Measurements from ENCODE around the gene NPAS3. TPM values are rescaled to one million over a fixed set of nuclear protein-coding genes. Genes with fewer than 3 reads are reported as not detected.

The NPAS3 gene
- total RNA-seq, 1 donor from 2014 or later, result 0.07 TPM

DNA sequence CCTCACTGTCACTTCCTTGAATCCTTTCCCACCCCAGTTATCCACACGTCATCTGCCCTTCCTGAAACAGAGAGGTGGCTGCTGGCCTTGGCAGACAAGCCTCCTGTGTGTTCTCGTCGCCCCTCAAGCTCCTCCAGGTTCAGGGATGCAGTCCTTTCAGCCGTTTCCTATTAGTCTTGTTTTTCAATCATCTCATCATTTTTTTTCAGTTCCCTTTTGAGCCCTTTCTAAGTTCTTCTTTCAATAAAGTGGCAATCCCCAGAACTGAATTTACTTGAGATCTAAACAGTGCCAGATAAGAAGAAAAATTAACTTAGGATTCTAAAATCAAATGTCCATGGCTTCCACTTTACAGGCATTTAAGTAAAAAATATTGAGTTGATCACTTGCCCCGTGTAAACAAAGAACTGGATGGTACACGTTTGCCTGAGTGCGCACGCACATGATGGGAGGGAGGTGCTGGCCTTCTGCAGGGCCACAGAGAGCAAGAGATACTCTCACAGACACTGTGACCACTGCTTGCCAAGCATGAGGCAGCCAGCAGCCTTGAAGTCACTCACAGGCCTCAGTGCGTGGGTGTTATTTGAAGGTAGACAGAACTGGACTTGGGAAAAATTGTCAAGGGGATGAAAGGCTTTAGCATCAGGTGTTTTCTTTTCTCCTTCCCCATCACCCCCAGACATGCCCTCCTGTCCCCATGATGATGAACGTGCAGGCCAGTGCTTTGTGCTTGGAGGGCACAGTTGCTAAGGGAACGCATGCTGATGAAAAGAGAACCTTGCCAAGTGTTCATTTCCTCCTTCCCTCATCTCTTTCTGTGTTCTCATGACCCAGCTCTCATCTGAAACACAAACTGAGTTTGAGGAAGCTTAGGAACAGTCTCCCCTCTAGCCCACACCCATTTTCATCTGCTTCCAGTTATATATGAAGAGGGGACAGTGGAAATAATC lies 603.9 kb downstream of the NPAS3 start:
- DNase-seq (ENCODE audit: low read depth, low spot score), result no peak

DNA sequence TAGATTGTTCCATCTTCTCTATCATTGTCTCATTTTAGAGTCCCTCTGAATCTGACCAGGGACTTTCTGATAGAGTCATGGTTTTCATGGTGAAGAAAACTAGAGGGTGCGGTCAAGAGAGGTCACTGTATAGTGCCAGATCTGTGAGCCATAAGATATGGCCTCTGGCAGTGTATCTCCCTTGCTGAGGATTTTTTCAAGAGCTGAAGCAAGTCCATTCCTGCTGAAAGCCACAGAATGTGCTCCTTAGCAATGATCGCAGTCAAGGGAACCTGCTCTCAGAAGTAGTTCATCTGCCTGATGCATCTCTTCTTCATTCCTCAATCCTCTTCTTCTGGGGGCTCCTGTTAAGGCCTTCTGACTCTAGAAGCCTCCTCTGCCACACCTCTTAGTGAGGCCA lies 607.0 kb downstream of the NPAS3 start:
- DNase-seq (ENCODE audit: low read depth, low spot score), result no peak

DNA sequence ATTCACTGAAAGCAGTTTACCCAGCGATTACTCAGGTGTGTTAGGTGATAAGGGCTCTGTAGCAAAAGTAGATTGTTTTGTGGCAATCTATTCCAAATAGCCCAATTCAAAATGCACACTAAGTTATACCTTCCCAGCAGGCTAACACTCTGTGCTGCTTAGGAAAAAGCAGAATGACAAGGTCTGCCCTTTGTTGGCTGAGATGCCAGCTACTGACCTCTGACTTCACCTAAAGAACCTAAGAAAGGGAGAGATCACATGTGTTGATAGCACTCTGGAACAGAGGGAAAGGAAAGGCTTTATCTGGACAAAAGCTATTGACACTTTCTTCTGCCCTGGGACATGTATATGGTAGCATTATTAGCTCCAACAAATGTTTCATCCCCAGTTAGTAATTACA lies 609.9 kb downstream of the NPAS3 start:
- DNase-seq (ENCODE audit: low read depth, low spot score), result no peak

DNA sequence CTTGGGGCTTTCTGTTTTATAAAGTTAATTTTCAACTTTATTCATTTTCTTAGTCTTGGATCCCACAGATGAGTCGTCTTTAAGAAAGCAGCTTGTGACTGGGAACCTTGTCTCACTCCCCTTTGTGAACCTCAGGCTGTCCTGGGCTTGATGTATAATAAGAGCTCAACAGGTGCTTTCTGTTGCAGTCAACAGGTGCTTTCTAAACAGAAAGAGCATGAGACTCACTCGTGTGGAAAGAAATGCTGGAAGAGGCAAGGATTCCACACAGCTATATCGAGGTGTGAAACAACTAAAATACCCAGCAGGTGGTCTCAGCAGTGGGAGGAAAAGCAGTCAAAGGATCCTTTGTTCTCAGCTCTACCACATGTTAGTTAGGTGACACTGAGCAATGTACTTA lies 613.3 kb downstream of the NPAS3 start:
- DNase-seq (ENCODE audit: low read depth, low spot score), result no peak

DNA sequence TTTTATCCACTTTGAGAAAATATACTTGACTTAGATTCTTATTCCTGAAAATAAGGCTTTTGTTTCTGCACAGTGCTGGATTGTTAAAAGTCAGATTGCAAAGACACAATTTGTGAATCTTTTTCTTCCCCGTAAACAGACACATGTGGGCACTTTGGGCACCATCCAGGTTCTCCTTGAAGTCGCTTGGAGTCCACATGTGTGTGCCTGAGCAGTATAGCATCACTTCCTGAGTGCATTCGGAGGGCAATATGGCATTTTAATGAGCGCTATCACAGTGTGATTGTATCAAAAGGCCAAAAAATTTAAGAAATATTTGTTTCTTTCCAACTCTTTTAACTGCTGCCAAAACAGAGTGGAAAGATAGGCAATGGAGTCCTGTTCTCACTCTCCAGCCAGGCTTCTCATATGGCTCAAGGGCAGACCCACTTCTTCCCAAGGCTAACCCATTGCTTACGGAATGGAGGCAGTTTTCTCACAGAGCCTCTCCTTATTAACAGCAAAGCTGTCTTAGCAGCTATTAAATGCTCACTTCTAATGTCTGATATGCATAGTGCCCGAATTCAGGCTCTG lies 615.1 kb downstream of the NPAS3 start:
- no peak for DNase-seq (ENCODE audit: low read depth, low spot score)

DNA sequence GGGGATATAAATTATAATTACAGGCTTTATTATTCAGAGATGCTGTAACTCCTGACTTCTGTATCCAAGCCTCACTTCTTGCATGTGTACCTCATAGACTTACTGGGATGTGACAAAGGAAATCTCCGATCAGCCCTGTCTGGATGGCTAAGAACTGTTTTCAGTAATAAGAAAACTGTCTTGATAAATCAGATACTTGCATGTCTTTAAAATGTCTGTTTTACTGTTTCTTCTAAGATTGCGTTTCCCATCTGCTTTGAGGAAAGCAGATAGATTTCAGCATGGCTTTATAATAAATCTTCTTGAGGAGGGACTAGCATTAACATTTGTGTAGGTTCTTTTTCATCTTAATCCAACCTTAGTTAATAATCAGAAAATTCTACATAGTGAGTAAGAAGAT lies 616.3 kb downstream of the NPAS3 start:
- DNase-seq (ENCODE audit: low read depth, low spot score), result no peak

DNA sequence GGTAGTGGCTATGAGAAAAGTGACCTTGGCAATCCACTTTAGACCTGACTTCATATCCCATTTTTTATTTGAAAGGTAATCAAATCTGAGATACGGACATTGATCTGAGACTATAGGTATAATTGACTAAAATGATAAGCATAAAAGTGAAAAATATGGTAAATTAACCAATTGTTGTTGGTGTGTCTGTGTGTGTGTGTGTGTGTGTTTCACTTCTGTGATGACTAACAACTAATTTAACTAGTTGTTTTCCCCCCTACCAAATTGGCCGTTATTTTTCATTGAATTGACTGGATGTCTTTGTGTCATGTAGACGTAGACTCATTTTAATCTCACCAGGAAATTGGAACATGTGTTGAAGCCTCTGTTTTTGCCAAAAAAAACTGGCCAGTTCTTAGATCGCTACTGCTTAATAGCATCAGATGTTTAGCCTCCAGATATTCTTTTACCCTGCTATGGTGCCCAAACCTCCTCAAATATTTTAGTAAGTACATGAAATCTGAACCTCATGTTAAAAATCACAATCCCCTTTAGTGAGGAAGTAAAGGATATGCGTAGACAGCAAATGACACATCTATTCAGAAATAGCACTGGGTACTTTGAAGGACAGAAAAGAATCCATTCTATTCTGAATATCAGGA lies 617.2 kb downstream of the NPAS3 start:
- no peak for DNase-seq (ENCODE audit: low read depth, low spot score)

DNA sequence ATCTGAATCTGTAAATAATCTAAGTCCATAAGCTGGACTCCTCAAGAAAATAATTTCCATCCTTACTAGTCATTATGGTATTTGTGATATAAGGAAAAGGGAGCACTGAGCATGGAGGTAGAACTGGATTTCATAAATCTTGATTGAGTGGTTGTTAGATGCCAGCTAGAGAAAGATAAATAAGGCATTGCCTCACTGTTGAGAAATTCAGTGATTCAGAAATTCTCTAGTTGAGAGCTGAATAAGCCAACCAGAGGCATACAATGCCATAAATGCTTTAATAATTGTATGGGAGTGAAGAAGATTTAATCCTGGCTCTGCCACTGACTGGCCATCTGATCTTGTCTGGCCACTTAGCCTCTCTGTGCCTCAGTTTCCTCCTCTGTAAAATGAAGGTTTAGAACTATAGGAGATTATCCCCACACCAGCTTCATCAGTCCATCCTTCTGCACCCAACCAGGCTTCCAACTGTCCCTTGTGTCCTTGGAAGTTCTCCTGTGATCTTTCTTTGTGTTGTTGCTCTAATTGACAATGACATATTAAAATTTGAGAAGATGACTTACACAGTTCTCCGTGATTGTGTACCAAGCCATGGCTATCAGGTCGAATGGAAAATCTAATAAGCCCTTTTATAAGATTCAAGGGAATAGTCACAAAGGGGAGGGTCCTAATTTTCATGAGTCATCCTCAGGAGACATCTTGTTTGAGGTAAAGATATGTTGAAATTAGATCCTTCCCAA lies 617.9 kb downstream of the NPAS3 start:
- no peak for DNase-seq (ENCODE audit: low read depth, low spot score)

DNA sequence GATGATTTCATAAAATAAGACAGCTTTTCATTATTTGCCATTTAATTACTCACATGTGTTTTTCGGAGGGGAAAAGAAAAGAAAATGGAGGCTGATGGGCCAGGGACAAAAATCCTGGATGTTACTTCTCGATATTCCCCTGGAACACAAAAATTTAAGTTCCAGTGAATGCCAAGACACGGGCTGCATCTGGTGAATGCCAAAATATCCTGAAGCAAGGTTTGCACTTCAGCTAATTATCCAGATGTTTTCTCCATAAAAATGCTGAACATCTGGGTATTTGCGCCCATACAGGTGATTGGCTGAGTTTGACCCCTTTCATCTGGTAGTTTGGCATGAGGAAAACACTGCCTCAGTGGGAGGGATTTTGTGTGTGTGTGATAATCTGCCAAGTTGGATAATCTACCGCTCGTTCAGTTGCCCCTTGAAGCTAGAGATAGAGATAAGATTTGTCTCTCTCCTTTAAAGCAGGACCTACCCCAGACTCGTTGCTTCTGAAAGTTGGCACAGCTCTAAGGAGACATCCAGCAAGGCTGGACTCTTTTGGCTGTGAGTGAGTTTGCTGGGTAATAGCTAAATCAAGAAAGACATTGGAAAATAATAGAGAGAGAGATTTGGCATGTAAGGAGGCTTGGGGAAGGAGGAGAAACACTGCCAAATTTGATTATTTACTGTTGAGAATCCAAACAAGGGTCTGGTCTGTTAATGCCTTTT lies 622.2 kb downstream of the NPAS3 start:
- no peak for DNase-seq (ENCODE audit: low read depth, low spot score)

DNA sequence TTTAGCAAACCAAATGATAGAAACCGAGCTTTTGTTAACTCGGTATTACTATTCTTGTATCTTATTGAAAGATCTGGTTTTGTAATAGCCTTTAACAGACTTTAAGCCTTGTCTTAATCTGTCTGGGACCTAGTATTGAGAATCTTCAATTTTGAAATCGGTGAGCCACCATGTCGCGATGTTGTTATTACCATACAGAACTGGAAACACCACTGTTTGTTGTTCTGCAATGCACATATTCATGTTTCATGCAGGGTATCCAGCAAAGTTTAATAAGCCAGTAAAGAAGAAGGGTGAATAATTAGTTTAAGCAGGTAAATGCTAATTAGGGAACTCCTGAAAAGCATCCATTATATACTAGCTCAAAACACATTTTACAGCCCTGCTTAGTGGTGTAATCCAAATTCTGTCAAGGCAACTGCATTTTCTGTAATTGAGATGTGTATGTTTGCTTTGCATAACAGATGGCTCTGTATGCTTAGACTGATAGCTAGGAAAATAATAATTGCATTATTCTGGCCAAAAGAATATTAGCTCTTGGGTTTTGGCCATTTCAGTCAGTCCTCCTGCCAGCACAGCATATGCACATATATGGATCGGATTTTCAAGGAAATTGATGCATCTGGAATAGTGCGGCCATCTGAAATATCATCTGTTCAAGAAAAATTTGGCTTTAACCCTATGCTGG lies 623.0 kb downstream of the NPAS3 start:
- no peak for DNase-seq (ENCODE audit: low read depth, low spot score)

DNA sequence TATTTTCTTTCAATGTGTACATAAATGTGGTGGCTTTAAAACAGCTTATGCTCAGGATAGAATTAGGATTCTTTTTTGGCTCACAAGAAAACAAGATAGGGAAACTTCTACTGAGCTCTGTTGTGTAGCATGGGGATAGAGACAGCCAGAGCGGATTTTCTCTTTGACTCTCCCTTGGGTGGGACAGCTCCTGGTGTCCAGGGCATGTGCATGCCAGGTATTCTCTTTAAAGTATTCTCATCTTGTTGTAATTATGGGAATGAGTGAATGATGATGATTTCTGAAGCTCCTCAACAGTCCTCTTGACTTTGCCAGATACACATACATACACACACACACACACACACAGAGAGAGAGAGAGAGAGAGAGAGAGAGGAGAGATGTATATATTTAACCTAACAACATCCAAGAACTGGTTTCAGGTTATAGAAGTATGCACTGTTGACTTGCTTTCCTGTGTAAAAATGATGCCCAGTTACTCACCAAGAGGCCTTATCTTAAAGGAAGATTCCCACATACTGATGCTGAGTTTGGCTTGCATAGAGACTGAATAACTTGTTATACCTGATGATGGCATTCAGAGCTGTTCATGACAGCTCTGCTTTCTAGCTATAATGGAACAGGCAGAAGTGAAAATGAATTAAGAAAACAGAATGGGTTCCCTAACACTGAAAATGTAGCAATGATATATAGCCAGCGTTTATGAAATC lies 624.7 kb downstream of the NPAS3 start:
- DNase-seq (ENCODE audit: low read depth, low spot score), result no peak

DNA sequence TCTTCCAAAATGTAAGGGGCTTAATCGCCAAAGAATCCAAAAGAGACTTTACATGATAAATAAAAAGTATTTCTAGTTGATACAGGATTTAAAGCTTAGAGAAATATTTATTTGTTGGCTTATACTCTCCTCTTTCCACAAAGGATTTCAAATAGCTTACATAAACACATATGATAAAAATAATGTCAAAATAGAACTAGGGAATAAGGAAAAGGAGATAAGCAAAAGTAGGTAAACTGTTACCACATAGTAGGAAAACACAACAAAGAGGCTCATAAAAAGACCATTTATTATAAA lies 625.2 kb downstream of the NPAS3 start:
- DNase-seq (ENCODE audit: low read depth, low spot score), result no peak

DNA sequence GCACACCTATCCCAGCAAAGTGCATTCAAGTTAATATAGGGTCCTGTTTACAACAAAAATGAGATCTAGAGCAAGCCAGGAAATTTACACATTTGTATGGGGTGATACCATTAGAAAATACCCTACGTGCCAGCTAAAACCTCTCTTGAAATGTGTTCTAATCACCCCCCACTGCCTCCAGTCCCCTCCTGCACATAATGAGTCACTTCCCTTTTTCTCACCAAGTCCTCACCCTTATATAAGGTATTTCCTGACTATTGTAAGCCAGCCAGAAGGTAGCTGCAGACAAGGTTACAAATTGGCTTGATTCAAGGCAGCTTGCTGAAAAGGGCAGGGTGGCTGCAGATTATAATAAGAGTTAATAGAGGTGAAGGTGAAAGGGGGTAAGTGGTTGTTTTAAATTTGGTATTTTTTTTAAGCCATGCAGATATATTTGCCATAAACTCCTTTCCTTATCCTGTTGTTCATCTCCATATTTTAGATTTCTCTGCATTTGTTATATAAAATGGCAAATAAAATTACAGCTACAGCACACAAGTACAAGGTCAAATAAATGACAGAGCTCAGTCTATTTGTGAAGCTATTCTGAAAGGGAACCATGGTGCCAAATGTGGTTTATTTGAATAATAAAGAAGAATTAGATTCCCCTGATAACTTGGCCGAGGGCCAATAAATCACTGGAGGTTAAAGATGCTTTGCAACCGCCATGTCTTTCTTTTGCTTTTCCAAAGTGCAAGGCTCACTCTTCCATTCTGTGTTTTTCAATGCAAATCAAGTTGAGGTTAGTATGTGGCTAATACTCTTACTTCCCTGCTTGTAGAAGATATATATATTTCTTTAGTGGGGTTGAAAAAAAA lies 626.3 kb downstream of the NPAS3 start:
- DNase-seq (ENCODE audit: low read depth, low spot score), result peak; percentile 98

DNA sequence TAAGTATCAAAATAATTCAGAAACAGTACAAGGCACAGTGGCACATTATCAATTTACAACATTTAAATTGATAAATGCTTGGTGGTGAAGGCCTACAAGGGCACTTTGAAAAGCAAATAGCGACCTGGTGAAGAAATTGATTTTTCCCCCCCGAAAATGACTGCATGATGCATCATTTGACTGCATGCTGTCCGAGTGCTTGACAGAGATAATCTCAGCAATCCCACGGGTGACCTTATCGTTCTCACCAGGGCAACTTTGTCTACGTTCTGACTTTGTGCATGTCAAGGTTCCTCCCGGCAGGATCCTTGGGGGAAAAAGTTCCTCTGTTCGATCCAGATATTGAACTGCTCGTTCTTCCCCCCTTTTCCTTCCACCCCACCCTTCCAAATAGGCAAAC lies 627.4 kb downstream of the NPAS3 start:
- no peak for DNase-seq (ENCODE audit: low read depth, low spot score)

DNA sequence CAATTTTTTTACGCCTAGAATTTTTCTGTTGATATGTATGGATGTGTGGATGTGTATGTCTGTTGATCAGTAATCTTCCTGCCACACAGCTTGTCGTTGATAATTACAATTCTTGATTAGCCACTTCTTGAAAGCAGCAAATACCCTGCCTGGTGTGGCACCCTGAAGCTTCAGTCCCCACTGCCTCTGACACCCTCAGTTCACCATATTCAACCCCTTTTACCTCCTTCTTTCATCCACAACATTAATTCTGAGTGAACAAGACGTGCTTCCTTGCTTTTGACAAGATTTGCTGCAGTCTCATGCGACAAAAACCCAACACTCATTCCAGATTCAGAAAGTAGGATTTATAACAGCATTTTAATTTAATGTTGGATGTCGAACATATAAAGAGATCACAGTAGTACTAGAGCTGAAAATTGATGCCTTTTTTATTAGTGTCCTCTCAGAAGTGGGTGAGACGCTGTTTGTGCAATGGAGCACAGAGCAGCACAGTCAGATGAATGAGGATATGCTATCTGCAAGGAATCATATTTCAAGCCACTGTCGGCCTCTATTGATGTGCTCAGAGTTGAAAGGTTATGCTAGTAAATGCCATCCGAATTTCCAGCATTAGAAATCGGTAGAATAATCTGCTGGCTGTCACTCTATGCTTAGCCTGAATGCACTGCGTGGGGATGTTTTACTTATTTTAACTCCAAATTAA lies 628.5 kb downstream of the NPAS3 start:
- DNase-seq (ENCODE audit: low read depth, low spot score), result no peak

DNA sequence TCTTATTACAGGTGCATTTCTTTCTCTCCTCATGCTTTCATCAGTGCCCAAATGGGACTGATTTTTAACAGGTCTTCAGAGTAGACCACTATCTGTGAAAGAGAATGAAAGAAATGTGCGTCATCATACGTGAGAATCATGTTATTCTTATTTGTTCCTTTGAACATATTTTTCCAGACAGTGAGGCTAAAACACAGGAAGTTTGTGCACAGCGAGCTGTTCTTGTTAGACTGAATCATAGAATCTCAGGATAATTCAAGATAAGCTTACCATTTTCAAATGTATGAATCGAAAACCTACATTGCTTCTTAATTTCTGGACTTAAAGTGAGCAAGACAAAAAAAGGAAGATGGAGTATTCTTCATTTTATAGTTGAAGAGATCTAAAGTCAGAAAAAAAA lies 629.1 kb downstream of the NPAS3 start:
- DNase-seq (ENCODE audit: low read depth, low spot score), result peak; percentile 71

DNA sequence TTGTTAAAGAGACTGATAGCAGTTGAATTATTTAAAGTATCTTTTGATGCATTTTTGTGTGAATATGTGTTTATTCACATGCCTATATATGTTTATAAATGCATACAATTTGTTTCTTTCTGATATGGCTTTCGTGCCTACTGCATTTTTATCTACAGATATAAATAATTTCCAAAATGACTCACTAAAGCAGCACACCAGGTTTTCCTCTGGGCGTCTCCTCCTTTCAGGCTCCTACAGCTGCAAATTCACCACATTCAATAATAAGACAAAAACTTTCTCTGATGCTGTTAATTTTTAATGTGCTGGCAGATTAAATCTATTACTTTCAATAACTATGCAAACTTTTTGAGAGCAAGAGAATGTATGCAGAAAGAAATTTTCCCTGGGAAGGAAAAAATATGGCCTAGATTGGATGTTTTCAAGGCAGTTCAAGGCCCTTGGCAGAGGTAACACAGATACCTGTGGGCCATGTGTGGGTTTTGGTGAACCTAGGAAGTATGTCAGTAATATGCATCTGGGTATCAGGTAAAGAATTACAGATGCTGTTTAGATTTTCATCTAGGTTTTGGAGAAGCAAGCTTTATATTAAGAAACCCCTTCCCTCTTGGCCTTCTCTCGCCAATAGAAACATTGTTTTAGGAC lies 630.4 kb downstream of the NPAS3 start:
- DNase-seq (ENCODE audit: low read depth, low spot score), result no peak
